Stimulated activated CD8-positive, alpha-beta memory T cell treated with anti-CD3 and anti-CD28 coated beads, Interleukin-7, amount 100 ng/mL, for 1 hour (primary cell): ENCODE results near the gene CASZ1.

ENCODE experiments used
- DNase-seq, 2 donors: peaks; one replicate each; pipeline ENCODE4 v3.0.0-alpha.2; 2020; ENCODE audit warnings: low read depth in 2 of 2

Gene CASZ1

GRCh38 chr1:10685196-10685807 is 111.1 kb downstream of the CASZ1 start:
- no peak for DNase-seq

GRCh38 chr1:10684221-10684620 is 112.2 kb downstream of the CASZ1 start:
- no peak for DNase-seq

- DNase-seq: no peak
Measured at GRCh38 chr1:10682449-10683309, 113.8 kb downstream of the CASZ1 start.

DNA sequence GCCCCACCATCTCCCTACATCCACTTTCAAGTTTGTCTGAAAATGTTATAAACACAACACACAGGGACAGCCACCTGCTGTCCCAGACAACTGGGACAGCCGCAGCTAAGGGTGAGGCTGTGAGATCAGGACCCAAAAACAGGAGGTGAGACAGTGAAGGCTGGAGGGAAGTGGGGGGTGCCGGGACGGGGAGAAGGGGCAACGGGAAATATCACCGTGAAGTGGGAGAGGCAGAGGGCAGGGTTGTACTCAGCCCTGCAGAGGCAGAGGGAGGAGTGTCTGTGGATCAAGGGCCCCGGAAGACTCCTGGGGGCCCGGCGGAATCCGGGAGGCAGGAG is 114.4 kb downstream of the CASZ1 start:
- no peak for DNase-seq

DNA sequence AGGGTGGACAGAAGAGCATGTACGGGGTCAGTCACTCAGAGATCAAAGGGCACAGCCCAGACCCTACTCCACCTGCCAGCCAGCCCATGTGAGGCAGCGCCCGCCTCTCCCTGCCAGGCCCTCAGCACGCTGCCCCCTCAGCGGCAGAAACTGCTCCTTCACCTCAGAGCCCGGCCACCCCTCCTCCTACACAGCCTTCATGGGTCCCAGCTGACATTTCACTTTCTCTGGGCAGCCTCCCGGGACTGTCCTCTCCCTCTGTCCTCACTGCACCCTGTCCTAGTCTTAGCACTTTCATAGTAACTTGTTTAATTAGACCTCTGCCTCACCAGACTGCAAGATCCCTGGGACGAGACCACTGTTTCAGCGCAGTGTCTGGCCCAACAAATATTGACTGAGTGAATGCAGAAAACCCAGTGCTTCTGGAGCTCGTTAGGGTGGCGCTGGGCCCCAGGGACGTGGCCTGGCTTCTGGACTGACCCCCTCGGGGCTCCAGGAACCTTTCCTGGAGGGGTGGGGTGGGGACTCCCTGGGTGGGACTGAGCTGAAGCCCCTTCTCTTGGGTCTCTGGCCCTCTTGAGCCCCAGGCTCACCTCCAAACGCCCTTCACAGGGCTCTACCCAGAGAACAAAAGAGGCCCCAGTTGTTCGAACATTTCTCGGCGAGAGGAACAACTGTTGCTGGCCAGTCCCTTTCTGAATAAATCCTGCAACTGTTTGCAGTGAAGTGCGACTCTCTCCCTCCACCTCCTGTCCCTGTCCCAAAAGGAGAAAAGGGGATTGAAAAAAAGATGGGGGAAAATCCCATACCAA is 114.9 kb downstream of the CASZ1 start:
- DNase-seq: no peak

- no peak for DNase-seq
Measured at GRCh38 chr1:10680487-10680886, 116.0 kb downstream of the CASZ1 start.

DNA sequence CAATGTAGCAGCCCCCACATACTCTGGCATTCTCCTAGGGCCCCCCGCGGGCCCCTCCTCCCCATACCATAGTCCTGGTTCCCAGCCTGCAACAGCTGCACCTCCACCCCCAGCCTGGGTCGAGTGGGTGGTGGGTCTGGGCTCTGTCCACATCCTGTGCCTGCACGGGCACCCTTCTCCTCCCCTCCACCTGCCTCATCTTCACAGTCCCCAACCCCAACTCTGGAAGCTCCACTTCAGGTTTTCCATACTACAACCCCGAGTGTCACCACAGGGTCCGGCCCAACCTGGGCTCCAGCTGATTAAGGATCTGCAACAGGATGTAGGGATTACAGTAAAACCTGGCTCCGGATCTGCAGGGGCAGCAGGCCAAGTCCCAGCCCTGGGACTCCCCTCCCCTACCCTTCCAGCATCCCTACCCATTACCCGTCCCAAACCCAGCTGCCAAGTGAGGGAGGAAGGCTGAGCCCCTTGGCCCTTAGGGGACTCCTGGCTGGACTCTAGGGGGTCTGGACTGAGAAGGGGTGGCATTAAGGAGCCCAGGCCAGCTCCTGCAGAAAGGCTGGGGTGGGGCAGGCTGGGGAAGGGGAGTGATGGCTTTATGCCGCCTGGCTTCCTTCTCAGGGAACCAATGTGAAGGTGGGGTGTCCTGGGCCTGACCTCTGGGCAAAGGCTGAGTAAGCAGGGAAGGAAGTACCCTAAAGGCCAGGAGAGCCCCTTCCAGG is 116.8 kb downstream of the CASZ1 start:
- no peak for DNase-seq

DNA sequence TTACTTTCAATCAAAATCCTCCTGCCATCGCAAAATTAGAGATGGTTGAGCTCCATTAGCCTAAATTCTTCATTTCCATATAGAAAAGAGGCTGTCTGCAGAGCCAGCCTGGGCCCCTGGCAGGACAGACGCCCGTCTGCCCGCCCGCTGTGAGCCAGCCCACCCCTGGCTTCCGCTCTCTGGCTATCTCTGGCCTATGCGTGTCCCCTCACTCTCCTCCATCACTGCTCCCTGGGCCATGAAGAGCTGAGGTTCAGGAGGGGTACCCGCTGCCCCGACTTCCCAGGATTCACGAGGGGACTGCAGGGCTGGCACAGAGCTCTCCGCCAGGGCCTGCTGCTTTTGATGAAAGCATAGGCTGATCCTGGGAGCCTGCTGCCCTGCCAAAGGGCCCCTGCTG is 117.6 kb downstream of the CASZ1 start:
- DNase-seq: no peak

DNA sequence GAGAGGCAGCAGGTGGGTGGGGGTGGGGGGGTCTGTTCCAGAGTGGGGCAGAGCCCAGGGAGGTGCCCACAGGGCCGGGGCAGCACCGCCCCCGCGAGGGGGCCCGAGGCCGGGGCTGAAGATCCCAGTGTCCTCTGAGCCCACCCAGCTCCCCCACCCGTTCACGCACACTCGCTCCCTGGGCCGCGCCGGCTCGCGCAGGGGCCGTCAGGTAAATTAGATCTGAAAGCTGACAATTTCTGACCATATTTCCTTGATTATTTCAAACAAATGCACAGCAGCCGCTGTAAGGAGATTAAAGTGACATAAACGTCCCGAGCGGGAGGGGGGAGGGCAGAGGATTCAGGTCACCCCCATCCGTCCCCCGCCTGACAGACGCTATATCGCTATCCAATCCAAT is 118.0 kb downstream of the CASZ1 start:
- no peak for DNase-seq

GRCh38 chr1:10677491-10678391 is 118.7 kb downstream of the CASZ1 start:
- DNase-seq: no peak

DNA sequence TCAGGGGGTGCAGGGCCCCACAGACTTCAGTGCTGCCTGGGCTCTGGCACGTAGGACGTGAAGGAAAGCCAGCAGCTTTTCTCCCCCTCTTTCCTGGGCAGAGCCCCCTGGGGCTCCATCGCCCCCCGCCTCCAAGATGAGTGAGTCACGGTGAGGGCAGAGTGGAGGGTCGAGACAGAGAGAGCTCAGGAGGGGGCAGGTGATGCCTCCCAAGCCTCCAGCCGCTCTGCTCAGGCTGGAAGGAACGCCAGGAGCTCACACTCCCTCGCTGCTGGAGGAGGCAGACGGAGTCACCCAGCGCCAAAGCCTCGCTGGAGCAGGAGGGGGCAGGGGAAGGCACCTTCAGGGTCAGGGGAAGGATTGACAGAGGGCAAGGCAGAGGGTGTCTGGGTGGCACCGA is 119.5 kb downstream of the CASZ1 start:
- DNase-seq: no peak

GRCh38 chr1:10675813-10676212 is 120.6 kb downstream of the CASZ1 start:
- no peak for DNase-seq

GRCh38 chr1:10674700-10675609 is 121.5 kb downstream of the CASZ1 start:
- no peak for DNase-seq

DNA sequence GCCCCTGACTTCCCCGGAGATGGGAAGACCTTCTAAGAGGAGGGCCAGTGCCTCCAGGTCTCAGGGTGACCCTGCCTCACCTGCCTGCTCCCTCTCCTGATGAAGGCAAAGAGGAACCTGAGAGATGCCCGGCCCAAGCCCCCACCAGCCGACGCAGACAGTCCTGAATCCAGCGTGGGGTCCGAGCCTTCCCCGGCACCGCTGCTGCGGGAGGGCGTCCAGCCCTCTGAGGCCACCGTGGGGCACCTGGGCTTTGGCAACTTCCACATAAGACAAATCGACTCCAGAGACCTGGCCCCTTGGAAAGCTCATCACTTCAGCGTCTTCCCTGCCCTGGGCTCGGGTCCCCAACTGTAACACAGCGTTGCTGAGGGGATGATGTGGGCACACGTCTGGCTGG is 122.2 kb downstream of the CASZ1 start:
- DNase-seq: no peak

DNA sequence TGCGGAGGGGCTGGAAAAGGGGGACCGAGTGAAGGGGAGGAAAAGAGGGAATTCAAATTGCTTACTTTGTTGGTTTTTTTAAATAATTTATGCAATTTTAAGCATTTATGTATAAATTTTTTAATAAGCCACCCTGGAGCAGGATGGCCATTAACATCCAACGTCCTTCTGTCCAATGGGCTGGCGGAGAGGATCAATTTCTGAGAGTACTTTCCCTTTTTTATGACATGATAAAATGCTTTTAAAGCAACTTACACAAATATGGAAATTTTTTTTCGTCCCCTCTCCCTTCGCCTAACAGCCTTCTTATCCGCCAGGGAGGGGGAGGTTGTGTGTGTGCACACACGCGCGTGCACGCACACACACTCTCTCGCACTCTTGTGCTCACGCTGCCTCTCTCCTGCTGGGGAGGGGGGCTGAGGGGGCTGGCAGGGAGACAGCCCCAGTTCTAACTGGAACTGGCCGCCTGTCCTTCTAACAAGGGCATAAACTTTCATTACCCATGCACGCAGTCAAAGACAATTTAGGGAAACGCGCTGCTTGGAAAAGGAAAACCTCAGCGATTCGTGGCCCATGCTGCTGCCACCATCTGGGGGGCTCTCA is 123.2 kb downstream of the CASZ1 start:
- DNase-seq: no peak

- DNase-seq: no peak
Measured at GRCh38 chr1:10672343-10673050, 123.9 kb downstream of the CASZ1 start.

DNA sequence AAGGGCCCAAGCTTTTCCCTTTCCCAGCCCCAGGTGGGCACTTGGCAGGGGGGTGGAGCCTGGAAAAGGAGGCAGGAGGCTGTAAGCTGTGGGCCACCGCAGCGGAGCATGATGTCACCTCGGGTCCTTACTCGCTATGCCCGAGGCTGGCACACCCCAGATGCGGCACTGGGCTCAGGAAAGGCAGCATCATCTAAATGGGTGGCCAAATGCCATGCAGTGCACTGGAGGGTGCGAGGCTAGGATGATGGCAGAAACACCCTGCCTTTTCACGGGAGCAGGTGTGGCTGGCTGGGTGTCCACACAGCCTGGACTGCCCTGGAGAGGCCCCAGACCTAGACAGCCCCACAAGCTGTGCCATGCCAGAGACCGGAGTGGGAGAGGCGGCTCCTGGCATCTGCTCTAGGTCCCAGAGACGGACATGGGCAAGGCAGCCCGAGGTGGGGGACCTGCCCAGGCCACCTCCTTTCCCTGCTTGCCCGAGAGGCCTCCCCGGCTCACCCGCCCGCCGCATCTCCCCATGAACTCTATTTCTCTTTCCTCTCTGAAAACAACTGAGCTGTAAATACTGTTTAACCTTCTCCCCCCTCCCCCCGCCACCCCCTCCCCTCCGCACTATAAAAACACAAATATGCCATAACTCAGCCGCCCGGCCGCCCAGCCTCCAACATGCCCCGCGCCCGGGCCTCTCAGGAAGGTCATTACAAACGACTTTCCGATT is 124.7 kb downstream of the CASZ1 start:
- DNase-seq: no peak

DNA sequence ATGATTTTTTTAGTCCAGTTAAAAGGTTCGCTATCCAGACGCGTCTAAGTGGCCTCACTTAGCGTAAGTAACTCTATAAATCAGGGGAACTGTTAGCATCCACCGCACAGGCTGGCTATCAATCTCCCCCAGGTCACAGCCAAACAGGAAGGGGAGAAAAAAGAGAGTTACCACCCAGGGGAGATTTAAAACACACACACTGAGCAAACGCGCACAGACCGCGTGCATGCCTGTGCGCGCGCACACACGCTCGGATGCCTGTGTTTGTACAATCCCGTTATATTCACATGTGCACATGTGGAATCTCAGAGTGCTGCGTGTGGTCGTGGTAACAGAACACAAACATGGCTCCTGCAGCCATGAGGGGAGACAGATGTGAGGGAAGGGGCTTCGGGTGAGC is 125.4 kb downstream of the CASZ1 start:
- no peak for DNase-seq
